Measurements from ENCODE around the gene ELF2.
A peak's percentile ranks its signal among the peaks of the same experiment; 100 is the strongest.

GRCh38 chr4:139099366-139099982 is 77.5 kb downstream of the ELF2 start:
- no peak for TF ChIP-seq ZNF138 (CRISPR knock-in tag; conservative IDR thresholded peaks at IDR 0.05)
- peak; percentile 74 for TF ChIP-seq CTCF (IDR thresholded peaks at IDR 0.05)
- TF ChIP-seq IRF1 (CRISPR knock-in tag; IDR thresholded peaks at IDR 0.05), result no peak
- no peak for TF ChIP-seq E2F1 (CRISPR knock-in tag; IDR thresholded peaks at IDR 0.05)
- no peak for TF ChIP-seq ATF2 (CRISPR knock-in tag; IDR thresholded peaks at IDR 0.05; ENCODE audit: borderline replicate concordance, low read depth)
- TF ChIP-seq NFE2L1 (CRISPR knock-in tag; IDR thresholded peaks at IDR 0.05), result no peak
- no peak for TF ChIP-seq CBFB (CRISPR knock-in tag; IDR thresholded peaks at IDR 0.05; ENCODE audit: low read depth)
- TF ChIP-seq NR3C1 (CRISPR knock-in tag; conservative IDR thresholded peaks at IDR 0.05; ENCODE audit: low read depth), result no peak
- no peak for TF ChIP-seq HMGA2 (CRISPR knock-in tag; IDR thresholded peaks at IDR 0.05)
- no peak for TF ChIP-seq PRRX2 (CRISPR knock-in tag; IDR thresholded peaks at IDR 0.05)
- no peak for TF ChIP-seq ZNF512 (CRISPR knock-in tag; IDR thresholded peaks at IDR 0.05; ENCODE audit: borderline replicate concordance)
- TF ChIP-seq MAX (CRISPR knock-in tag; IDR thresholded peaks at IDR 0.05), result no peak
- no peak for TF ChIP-seq E2F5 (CRISPR knock-in tag; IDR thresholded peaks at IDR 0.05)

All from WTC11 (cell line).